ENCODE measurements around the gene CD200R1L.

GRCh38 chr3:112875561-112875960 lies 28.9 kb upstream of the CD200R1L start:
- TF ChIP-seq CTCF (IDR thresholded peaks at IDR 0.05) = no peak
- no peak for TF ChIP-seq POLR2A (IDR thresholded peaks at IDR 0.05)
